ENCODE results near the gene FKBP11.
"Not testable (repeated sequence)": the region's sequence is repeated elsewhere in the genome, so short reads cannot be mapped to it uniquely, and the experiment has no call there.

FKBP11 gene

DNA sequence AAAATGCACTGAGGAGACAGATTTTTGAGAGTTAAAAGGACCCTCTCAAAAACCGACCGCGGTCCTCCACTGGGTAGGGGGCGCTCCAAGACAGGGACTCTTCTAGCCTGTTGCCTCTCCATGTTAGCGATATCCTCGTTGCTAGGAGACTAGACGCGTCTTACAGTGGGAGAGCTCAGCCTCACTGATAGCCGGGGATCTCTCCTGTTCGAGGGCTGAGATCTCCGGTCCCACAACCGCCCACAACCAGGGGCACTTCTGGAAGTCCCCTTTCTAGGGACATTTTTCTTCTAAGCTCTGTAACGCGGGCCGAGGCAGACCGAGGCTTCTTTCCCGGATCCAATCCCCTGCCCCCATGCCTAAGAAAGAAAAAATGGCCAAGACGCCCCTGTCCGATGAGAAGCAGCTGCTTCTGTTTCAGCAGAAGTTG lies 21.3 kb downstream of the FKBP11 start:
- peak; percentile 68 to 84 (median 78) for DNase-seq

GRCh38 chr12:48903363-48903981 lies 21.8 kb downstream of the FKBP11 start:
- DNase-seq: no peak

GRCh38 chr12:48901278-48901677 lies 24.0 kb downstream of the FKBP11 start:
- no peak for DNase-seq

- no peak for DNase-seq
Observed at GRCh38 chr12:48899651-48900050, 25.6 kb downstream of the FKBP11 start.

- no peak for DNase-seq
Observed at GRCh38 chr12:48894271-48894670, 31.0 kb downstream of the FKBP11 start.

- peak; percentile 34 to 68 (median 60) for DNase-seq
Observed at GRCh38 chr12:48890657-48891418, 34.5 kb downstream of the FKBP11 start.

DNA sequence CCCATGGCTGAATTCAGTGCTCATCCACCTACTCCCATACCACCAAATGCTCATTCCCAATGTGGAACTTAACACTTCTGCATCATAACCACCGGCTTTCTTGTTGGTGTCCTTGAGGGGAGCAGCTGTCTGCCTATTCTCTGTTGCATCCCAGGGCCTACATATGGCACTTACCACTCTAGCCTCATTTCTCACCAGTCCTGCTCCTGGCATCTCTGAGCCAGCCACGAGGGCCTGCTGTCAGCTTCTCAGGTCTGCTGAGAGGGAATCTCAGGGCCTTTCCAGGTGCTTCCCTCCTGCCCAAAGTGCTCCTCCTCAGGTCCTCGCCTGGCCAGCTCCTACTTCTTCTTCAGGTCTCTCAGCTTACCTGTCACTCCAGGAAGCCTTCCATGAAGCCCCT lies 35.6 kb downstream of the FKBP11 start:
- DNase-seq: no peak

DNA sequence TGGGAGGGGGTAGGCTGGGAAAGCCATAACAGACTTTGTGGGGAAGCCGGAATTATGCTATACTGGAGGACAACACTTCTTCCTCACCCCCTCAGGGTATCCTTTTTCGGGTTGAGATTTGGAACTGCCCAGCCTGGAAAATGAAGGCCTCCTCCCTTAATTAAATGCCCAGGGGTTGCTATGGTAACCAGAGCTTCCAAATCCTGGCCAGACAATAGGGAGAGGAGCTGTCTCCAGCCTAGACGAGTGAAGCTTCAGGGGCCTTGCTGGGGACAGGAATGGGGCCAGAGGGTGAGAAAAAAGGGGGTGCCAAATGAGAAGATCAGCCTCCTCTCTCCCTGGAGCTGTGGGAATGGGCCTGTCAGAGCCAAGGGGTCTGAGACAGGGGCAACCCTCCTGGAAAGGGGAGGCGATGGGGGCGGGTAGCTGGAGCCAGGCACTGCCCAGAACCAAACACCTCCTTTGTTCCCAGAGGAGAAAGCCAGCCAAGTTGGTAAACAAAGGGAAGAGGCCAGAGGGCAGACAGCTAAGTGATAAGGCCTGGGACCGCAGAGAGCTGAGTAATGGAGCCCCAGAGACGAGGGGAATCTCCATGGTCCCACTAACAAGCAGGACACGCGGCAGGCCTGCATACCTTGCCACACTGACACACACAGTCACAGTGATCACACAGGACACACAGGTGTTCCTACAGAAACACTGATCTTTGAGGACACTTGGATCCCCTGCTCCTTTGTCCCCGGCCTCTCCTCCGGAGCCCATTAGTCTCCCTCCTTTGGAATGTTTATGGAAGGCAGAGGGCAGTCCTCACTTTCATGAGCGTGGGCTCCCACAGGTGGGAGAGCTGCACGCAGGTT lies 41.8 kb downstream of the FKBP11 start:
- DNase-seq: no peak

- no peak for DNase-seq
Observed at GRCh38 chr12:48882972-48883304, 42.4 kb downstream of the FKBP11 start.

DNA sequence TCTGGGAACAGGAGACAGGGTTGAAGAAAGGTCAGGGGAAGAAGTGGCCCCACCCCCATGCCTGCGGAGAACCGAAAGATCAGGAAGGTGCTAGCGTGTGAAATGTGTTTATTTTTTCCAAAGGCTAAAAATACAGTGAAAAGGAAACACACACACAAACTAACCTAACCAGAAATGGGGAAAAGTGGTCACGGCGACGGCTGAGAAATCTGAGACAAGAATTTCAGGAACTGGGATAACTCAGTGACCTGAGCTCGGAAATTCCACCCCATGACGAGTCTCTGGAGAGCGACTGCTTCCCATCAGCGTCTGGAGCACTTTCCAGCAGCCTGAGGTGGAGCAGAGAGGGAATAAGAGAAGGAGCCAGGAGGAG lies 43.0 kb downstream of the FKBP11 start:
- no peak for DNase-seq

DNA sequence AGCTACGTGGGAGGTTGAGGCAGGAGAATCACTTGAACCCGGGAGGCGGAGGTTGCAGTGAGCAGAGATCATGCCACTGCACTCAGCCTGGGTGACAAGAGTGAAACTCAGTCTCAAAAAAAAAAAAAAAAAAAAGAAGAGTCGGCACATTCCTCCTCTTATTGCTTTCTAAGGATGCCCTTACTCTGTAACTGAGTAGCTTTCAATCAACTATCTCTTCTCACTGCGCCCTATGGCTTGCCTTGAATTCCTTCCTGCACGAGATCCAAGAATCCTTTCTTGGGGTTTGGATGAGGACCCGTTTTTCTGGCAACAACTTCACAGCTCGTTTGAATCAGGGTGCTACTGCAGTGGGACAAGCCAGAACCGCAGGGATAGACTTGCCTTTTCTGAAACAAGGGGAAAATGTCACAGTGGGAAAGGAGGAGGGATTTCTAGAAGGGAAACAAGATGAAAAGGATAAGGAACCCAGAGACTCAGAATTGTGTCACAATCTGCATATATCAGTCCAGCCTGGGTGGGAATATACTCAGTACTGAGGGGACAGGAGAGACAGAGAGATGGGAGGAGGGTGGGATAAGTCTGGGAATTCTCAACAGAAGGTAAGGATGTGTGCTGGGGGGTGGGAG lies 43.5 kb downstream of the FKBP11 start:
- no peak for DNase-seq

- no peak for DNase-seq
Observed at GRCh38 chr12:48880647-48881046, 44.6 kb downstream of the FKBP11 start.

DNA sequence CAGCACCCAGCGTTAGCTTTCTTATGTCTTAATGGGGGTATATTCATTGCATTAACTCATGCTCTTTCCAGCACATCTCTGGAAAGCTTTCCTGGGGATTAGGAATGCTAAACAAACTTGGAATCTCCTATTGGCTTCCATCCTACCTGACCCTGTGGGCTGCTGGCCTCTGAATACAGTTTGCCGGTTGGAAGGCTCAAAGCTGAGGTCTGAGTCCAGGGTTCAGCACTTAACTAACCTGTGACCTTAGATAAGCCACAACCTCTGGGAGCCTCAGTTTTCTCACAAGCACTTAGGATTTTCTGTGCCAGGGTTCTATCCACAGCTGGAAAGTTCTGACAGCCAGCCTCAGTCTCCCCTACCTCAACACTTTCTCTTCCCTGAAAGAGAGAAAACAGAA lies 46.7 kb downstream of the FKBP11 start:
- no peak for DNase-seq

GRCh38 chr12:48875944-48876515 lies 49.3 kb downstream of the FKBP11 start:
- DNase-seq: no peak

GRCh38 chr12:48873534-48873933 lies 51.8 kb downstream of the FKBP11 start:
- DNase-seq: not testable (repeated sequence)

DNA sequence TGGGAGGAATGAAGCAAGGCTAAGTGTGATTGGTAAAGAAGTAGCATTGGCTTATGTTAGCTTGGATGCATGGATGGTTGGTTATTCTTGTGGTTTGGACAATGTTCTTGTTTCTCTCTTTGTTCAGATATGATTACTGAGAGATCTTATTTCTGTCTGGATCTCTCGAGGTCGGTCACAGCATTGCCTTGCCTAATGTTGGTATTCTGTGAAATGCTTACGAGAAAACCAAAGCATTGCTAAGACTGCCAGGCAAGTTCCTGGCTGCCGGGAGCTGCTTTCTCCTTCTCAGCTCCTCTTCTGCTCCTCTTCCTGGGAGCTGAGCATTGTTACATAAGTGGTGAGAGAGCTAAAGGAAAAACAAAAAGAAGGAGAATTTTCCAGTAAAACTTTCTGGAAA lies 52.2 kb downstream of the FKBP11 start:
- no peak for DNase-seq

Measured in stimulated activated naive CD4-positive, alpha-beta T cell (primary cell).